ENCODE results near the gene MAB21L3. TPM values are rescaled to one million over a fixed set of nuclear protein-coding genes. Genes with fewer than 3 reads are reported as not detected.

The MAB21L3 gene
- total RNA-seq, 1 experiment from 2014 or later: 4.8 TPM

- BruUV-seq (replicated peaks): no TSS peak
- H3K4me3 ChIP-seq (ENCODE audit: low read depth, low read length, poor library complexity, severe bottlenecking): no peak overlapping the region
- H3K27ac ChIP-seq (ENCODE audit: low read depth, low read length, poor library complexity, severe bottlenecking): no peak overlapping the region
- ChIA-PET CTCF (interaction anchor here (1.1 kb wide), 1 partner anchor 26 kb away, joined by 3 read pairs; no protein-coding TSS in a partner anchor), POLR2A (ENCODE audit: low non-redundant PET) (no interaction called here)
- no peak for TF ChIP-seq EZH2 (IDR thresholded peaks at IDR 0.05; ENCODE audit: borderline replicate concordance, low read depth, low read length, poor library complexity, severe bottlenecking)
- TF ChIP-seq, protein P1, sequence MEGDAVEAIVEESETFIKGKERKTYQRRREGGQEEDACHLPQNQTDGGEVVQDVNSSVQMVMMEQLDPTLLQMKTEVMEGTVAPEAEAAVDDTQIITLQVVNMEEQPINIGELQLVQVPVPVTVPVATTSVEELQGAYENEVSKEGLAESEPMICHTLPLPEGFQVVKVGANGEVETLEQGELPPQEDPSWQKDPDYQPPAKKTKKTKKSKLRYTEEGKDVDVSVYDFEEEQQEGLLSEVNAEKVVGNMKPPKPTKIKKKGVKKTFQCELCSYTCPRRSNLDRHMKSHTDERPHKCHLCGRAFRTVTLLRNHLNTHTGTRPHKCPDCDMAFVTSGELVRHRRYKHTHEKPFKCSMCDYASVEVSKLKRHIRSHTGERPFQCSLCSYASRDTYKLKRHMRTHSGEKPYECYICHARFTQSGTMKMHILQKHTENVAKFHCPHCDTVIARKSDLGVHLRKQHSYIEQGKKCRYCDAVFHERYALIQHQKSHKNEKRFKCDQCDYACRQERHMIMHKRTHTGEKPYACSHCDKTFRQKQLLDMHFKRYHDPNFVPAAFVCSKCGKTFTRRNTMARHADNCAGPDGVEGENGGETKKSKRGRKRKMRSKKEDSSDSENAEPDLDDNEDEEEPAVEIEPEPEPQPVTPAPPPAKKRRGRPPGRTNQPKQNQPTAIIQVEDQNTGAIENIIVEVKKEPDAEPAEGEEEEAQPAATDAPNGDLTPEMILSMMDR (conservative IDR thresholded peaks at IDR 0.05; ENCODE audit: low read depth, low read length): no peak
- DNase-seq (ENCODE audit: low spot score): no peak
- H3K4me1 ChIP-seq (ENCODE audit: insufficient read depth, low read length, poor library complexity, severe bottlenecking): peaks cover 38% of the 10 kb centered on the region
- no peaks in the 10 kb centered on the region for H3K27me3 ChIP-seq (replicated peaks; ENCODE audit: insufficient read depth, low read depth, low read length, poor library complexity)
- H3K9me3 ChIP-seq (ENCODE audit: low read depth, low read length, poor library complexity, severe bottlenecking): no peaks in the 10 kb centered on the region
- intact Hi-C loops (cut with micrococcal nuclease; ENCODE audit: unreplicated experiment): no loop called here
- H3K36me3 ChIP-seq (ENCODE audit: insufficient read depth, low read length, poor library complexity, severe bottlenecking): no peaks in the 10 kb centered on the region
Observed at GRCh38 chr1:116112388-116113140, 1.4 kb downstream of the MAB21L3 start.

DNA sequence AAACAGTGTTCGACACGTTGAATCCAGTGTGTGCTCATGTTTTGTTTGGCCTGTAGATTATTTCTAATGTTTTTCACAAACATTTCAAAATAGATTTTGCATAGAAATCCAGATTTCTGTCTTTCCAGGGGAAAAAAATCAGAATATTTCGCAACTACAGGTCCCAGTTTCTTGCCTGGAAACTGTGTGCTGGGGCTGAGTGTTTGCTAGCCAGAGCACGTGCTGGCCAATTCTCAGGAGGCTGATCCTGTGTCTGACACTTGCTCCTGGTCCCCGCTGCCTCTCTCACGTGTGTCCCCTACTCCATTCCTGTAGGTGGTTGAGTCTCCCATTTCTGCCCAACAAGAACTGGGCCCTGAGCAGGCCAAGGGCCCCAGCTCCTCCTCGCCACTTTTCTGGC lies 2.4 kb downstream of the MAB21L3 start:
- no peak overlapping the region for H3K4me3 ChIP-seq (ENCODE audit: low read depth, low read length, poor library complexity, severe bottlenecking)
- ChIA-PET POLR2A (ENCODE audit: low non-redundant PET) (no interaction called here), CTCF (no interaction called here)
- no peaks in the 10 kb centered on the region for H3K9me3 ChIP-seq (ENCODE audit: low read depth, low read length, poor library complexity, severe bottlenecking)
- no TSS peak for BruUV-seq (replicated peaks)
- intact Hi-C loops (cut with micrococcal nuclease; ENCODE audit: unreplicated experiment): no loop called here
- H3K27ac ChIP-seq (ENCODE audit: low read depth, low read length, poor library complexity, severe bottlenecking): no peak overlapping the region
- H3K36me3 ChIP-seq (ENCODE audit: insufficient read depth, low read length, poor library complexity, severe bottlenecking): no peaks in the 10 kb centered on the region
- H3K4me1 ChIP-seq (ENCODE audit: insufficient read depth, low read length, poor library complexity, severe bottlenecking): peaks cover 38% of the 10 kb centered on the region
- TF ChIP-seq EZH2 (IDR thresholded peaks at IDR 0.05; ENCODE audit: borderline replicate concordance, low read depth, low read length, poor library complexity, severe bottlenecking): no peak
- TF ChIP-seq, protein P1 (conservative IDR thresholded peaks at IDR 0.05; ENCODE audit: low read depth, low read length): no peak
- DNase-seq (ENCODE audit: low spot score): no peak
- no peaks in the 10 kb centered on the region for H3K27me3 ChIP-seq (replicated peaks; ENCODE audit: insufficient read depth, low read depth, low read length, poor library complexity)

DNA sequence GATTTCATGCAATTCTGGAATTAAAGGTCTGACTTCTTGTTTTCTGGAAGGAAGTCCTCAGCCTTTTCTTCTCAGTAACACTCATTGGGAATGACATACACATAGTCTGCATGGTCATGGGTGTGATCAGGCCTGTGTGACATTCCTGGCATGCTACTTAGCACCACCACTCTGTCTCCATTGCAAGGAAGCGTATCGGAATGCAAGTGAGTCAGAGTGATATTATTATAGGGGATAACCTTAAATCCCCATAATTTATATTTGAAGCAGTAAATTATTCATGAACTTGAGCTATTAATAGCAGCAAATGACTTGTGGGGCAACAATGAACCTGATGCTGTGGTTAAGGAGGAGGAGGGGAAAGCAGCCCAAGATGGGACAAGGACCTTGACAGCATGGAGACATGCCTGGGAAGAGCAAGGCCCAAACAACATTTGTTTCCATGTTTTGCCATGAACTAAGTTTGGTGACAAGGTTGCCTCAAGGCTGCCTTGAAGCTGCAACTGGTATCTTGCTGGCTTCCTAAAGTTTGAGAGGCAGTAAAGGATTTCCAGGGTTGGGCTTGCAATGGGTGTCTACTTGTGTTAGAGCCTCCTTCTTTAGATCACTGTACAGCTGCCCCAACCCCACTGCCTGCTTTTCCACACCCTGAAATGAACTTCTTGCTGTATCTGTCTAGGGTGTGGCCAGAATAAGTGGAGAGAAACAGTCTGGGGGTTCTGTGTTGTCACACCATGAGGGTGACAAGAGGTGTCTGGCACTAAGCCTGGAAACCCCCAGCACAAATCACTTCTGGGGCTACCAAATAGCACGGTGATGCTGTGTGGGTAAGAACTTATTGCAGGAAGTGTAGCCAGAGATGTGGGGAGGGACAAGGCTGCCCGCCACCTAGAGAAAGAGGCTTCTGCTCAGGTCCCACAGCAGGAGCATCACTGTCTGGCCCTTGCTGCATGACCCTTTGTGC lies 4.6 kb downstream of the MAB21L3 start:
- Histone ChIP-seq H3K27ac (ENCODE audit: low read depth, low read length, poor library complexity, severe bottlenecking) (peak overlapping the region; percentile 26), H3K4me3 (ENCODE audit: low read depth, low read length, poor library complexity, severe bottlenecking) (no peak overlapping the region), H3K4me1 (ENCODE audit: insufficient read depth, low read length, poor library complexity, severe bottlenecking) (peaks cover 28% of the 10 kb centered on the region), H3K9me3 (ENCODE audit: low read depth, low read length, poor library complexity, severe bottlenecking) (no peaks in the 10 kb centered on the region), H3K36me3 (ENCODE audit: insufficient read depth, low read length, poor library complexity, severe bottlenecking) (no peaks in the 10 kb centered on the region), H3K27me3 (replicated peaks; ENCODE audit: insufficient read depth, low read depth, low read length, poor library complexity) (no peaks in the 10 kb centered on the region)
- no peak for TF ChIP-seq EZH2 (IDR thresholded peaks at IDR 0.05; ENCODE audit: borderline replicate concordance, low read depth, low read length, poor library complexity, severe bottlenecking)
- TF ChIP-seq, protein P1 (conservative IDR thresholded peaks at IDR 0.05; ENCODE audit: low read depth, low read length): no peak
- ChIA-PET CTCF (no interaction called here), POLR2A (ENCODE audit: low non-redundant PET) (no interaction called here)
- DNase-seq (ENCODE audit: low spot score): peak; percentile 83
- intact Hi-C loops (cut with micrococcal nuclease; ENCODE audit: unreplicated experiment): no loop called here
- no TSS peak for BruUV-seq (replicated peaks)

All from A673 (cell line).